HG03103 (cell line): Measurements from ENCODE around the gene C16orf46.

Experiments
- ATAC-seq: cut with Tn5 transposase; IDR thresholded peaks from one replicate; pipeline ENCODE4 v1.9.1; 2021; ENCODE audit warnings: low read depth; ENCODE audit not compliant: unreplicated experiment

Gene C16orf46

GRCh38 chr16:81029930-81030604, 47.0 kb downstream of the C16orf46 start:
- ATAC-seq, result no peak

DNA sequence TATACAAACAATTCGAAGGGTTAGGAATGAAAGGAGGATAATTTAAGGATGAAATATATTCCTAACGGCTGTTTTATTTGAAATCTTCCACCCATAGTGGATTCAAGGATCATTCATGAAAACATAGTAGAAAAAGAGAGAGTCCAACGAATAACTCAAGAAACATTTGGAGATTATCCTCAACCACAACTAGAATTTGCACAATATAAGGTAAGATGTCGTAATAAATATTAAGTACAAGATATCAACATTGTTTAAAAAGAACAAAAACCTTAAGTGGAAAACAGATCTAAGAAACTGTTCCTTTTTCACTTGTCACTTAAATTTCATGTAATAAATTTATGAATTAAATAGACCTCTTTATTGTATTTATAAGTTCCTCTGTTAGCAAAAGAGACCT, 50.6 kb downstream of the C16orf46 start:
- ATAC-seq, result no peak

GRCh38 chr16:81018496-81018895, 58.5 kb downstream of the C16orf46 start:
- no peak for ATAC-seq

GRCh38 chr16:81014672-81015071, 62.4 kb downstream of the C16orf46 start:
- no peak for ATAC-seq

DNA sequence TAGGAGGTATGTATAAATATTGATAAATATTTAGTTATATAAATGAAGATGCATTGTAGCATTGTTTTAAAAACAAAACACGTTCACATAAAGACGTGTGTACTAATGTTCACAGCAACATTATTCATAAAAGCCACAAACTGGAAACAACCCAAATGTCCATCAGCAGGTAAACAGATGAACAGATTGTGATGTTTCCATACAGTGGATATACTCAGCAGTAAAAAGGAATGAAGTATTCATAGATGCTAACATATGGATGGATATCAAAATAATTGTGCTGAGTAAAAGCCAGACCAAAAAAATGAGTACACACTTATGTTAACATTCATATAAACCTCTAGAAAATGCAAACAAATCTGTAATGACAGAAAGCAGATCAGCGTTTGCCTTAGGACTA, 64.1 kb downstream of the C16orf46 start:
- ATAC-seq, result no peak
